ENCODE measurements around the gene RAD18.

- TF ChIP-seq CTCF (conservative IDR thresholded peaks at IDR 0.05; ENCODE audit: low read depth, low read length) (no peak), EZH2 (IDR thresholded peaks at IDR 0.05; ENCODE audit: low read length, unreplicated experiment) (no peak), EZH2phosphoT487 (IDR thresholded peaks at IDR 0.05; ENCODE audit: borderline replicate concordance, low read length) (no peak)
Observed at GRCh38 chr3:8984526-8984925, 21.3 kb upstream of the RAD18 start.

All from PC-3 (cell line).